GM18498 (cell line): ENCODE measurements around the gene FSHR.

ENCODE experiments used
- ATAC-seq: cut with Tn5 transposase; IDR thresholded peaks from one replicate; pipeline ENCODE4 v1.9.1; 2021; ENCODE audit warnings: mild to moderate bottlenecking, moderate library complexity; ENCODE audit not compliant: unreplicated experiment

FSHR gene

GRCh38 chr2:49154140-49154539 lies at the start of gene FSHR:
Gene FSHR, minus strand, starts transcription at chr2:49154515. Its CDS starts 98 bp downstream, at chr2:49154417.
- ATAC-seq = no peak

DNA sequence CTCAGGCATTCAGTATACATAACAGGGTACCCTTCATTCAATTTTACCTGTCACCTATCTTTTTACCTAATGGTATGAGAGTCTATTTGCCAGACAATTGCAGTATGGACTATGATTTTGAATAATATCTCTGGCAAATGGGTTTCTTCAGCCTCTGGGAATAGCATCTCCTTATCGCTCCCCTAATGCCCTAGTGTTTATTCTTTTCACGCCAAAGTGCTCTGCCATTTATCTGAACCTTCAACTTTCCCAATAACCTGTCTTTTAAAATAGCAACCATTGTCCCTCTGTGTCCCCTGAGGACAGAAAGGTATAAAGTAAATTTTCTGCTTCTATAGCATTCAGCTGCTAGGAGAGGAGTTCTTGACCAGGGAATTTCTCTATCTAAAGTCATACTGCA lies 45.0 kb upstream of the FSHR start:
- ATAC-seq = no peak

DNA sequence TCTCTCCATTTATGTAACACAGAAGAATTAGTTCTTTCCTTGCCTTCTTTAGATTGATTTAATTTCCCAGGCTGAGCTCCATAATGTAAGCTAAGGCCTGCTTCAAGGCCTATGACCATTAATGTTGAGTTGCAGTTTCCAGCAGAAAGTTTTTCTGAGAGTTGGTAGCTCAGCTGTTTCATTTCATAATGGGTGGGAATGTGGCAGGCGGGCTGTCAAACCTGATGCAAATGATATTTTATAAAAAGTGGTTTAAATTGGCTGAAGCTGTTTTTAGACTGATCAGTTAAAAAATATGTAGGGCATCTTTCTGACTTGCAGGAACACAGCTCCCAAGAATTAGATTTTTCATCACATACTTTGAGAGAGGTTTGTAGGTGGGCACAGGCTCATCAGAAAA lies 40.4 kb upstream of the FSHR start:
- ATAC-seq = no peak

DNA sequence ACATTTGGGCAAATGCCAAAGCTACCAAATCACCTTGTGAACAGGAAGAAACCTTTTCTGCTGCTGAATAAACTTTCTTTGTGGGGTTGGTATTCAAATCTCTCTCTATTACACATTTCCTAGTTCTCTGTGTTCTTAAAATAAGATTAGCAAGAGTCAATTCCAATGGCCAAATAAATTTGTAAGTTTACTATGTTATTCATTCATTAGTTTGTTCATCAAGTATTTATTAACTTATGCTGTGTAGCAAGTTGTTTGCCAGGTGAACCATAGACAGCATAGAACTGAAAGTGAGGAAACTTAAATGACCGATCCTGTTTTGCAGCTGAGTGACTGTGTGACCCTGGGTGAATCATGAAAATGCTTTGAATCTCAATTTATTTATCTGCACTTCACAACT lies 37.7 kb upstream of the FSHR start:
- no peak for ATAC-seq

GRCh38 chr2:49189512-49190225 lies 35.4 kb upstream of the FSHR start:
- no peak for ATAC-seq

DNA sequence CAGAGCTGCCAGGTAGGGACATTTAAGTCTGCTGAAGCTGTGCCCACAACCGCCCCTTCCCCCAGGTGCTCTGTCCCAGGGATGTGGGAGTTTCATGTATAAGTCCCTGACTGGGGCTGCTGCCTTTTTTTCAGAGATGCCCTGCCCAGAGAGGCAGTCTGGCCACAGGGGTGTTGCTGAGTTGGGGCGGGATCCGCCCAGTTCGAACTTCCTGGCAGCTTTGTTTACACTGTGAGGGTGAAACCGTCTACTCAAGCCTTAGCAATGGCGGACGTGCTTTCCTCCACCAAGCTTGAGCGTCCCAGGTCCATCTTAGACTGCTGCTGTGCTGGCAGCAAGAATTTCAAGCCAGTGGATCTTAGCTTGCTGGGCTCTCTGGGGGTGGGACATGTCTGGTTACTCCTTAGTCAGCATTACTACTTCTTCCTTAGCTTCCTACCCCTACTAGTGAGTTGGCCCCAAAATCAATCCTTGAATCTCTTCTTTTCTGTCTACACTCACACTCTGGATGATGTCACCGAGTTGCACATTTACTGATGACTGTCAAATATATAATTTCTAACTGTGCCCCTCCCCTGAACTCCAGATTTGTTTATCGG lies 31.8 kb upstream of the FSHR start:
- no peak for ATAC-seq

DNA sequence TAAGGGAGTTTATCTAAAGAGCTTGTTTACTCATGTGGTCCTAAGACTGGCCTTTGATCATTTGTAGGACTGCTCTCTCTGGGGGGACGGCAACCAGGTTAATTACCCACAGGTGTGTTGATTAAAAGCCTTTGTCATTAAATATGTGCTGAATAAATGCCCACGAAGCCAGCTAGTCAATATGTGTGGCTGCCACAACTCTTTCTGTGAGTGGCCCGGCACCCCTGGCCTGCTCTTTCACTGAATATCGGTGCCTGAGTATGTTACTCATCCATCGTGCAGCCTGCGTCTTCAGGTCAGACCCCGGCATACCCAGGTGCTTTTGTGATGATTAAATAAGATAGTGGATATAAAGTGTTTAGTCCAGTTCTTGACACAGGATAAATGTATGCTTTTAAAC lies 24.3 kb upstream of the FSHR start:
- ATAC-seq = no peak

DNA sequence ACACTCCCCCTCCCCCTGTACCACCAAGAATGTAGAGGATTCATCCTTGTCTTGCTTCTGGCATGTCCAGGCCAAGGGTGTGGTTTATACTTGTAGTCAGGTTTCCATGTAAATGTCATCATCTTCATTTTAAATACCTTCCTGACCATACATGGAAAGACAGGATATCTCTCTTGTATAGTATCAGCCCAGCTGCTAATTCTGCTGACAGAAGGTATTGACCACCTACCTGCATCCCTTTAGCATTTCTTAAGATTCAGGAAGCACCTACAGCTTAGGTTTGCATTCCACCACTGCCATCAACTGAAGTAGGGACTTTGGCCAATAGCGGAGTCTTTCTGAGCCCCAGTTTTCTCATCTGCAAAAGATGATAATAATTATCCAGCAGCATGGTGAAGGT lies 22.9 kb upstream of the FSHR start:
- no peak for ATAC-seq

GRCh38 chr2:49175831-49176230 lies 21.5 kb upstream of the FSHR start:
- no peak for ATAC-seq

- no peak for ATAC-seq
Measured at GRCh38 chr2:49174750-49175149, 20.4 kb upstream of the FSHR start.

DNA sequence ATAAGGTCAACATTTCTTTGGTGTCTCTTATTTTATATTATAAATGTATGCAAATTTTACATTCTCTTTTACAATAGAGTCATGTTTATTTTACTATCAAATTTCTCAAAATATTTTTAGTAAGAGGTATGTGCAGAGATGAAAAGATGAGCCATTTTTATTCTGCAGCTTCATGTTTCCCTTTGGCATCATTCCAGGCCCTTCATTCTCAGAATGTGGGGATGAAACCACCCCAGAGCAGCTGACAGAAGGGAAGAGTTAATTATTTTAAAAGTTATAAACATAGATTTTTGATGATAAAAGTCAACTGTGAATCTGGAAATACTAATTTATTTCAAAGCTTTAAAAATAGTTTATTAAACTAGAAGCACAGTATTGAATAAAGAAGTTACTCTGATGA lies 12.8 kb upstream of the FSHR start:
- no peak for ATAC-seq

- ATAC-seq = no peak
Measured at GRCh38 chr2:49165662-49166061, 11.3 kb upstream of the FSHR start.

GRCh38 chr2:49164729-49165128 lies 10.4 kb upstream of the FSHR start:
- ATAC-seq = no peak

DNA sequence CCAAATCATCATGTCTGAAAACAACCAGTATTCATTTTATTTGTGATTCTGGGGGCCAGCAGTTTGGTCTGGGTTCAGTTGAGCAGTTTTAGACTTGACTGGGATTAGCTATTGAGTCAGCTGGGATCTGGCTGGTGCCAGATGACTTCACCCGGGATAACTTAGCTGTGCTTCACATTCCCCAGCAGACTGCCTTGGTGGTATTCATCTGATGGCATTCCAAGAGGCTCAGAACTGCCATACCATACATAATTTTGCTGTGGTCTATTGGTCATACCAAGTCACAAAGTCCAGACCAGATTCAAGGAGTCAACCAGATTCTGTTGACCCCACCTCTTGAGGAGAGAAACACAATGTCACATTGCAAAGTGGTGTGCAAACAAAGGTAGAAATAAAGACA lies 7.8 kb upstream of the FSHR start:
- no peak for ATAC-seq

GRCh38 chr2:49154891-49155290 lies 576 bp upstream of the FSHR start:
- no peak for ATAC-seq

DNA sequence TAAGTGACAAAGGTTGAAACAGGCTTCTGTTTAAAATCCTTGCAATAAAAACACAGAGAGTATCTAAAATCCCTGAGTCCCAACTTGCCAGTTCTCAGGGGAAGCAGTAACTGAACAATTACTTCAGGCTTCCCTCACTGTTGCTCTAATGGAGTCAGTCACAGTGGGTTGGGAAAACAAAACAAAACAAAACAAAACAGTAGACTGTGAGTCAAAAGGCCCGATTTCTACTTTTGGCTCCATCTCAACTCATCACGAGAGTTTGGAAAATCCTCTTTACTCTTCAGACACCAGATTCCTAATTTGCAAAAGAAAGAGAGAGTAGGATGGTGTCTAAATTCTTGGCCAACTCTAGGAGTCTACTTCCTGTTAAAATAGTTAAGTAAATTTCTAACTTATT lies 1.1 kb downstream of the FSHR start:
- no peak for ATAC-seq

- ATAC-seq = no peak
Measured at GRCh38 chr2:49152824-49153223, 1.5 kb downstream of the FSHR start.

GRCh38 chr2:49146401-49146800 lies 7.9 kb downstream of the FSHR start:
- no peak for ATAC-seq

GRCh38 chr2:49131801-49132200 lies 22.5 kb downstream of the FSHR start:
- no peak for ATAC-seq

- peak; percentile 84 for ATAC-seq
Measured at GRCh38 chr2:49129034-49129433, 25.3 kb downstream of the FSHR start.

DNA sequence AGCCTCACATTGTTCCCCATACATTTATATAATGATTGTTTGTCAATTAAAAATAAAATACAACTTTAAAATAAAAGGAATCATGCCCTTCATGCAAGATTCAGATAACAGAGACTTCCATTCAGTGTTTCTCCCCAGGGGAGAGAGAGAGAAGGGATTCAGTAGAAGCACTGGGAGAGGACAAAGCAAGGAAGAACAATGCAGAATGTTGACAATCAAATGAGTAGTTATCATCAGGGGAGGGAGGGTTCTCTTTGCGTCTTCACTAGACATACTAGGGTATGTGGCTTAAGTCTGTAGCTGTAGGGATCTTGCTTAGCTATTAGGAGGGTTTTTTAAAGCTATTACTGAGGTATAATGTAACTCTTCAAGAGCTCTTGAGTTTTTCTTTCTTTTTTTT lies 30.7 kb downstream of the FSHR start:
- no peak for ATAC-seq

DNA sequence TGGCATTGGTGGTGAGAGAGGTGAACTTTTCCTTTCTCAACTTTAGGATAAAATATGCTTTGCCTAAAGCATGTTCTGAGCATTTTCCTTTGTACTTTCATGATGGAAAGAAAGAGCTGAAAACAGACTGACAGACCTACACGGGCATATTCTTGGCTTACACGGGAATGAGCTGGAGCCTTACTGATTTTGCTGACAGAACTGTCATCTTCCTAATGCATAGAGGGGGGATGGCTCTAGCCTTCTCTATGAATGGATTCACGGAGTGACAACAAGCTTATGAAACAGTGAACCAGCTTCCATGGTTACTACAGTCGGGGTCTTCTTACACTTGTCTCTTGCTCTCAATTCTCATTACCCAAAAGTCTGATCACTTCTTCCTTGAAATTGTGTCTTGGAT lies 32.2 kb downstream of the FSHR start:
- ATAC-seq = no peak

DNA sequence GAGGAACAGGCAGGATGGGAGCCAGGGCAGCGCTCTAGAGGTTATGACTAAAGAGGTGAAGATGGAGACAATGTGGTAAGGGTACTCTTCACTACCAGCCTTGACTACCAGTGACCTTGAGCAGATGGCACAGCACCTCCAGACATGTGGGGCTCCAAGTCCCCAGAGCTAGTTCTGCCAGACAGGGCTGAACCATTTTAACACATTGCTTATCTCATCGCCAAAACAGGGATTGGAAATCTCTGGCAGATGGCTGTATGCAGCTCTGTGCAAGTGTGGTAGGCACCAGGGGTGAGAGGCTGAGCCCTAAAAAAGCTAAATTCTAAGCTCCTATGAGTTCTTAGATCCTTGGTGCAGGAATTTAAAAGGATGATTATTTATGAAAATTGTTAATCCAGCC lies 41.3 kb downstream of the FSHR start:
- no peak for ATAC-seq
